Measurements from ENCODE around the gene CARF.
"Not testable (repeated sequence)": the region's sequence is repeated elsewhere in the genome, so short reads cannot be mapped to it uniquely, and the experiment has no call there.

The CARF gene

GRCh38 chr2:202965810-202966460 lies 53.9 kb downstream of the CARF start:
- Histone ChIP-seq H3K27me3 (replicated peaks; ENCODE audit: control insufficient read depth, insufficient read depth, low read length, poor library complexity, severe bottlenecking) (no peaks in the 10 kb centered on the region), H3K9me3 (ENCODE audit: control insufficient read depth, low read length) (no peaks in the 10 kb centered on the region), H3K36me3 (ENCODE audit: control insufficient read depth, insufficient read depth, low read length) (no peaks in the 10 kb centered on the region), H3K4me1 (ENCODE audit: control insufficient read depth, insufficient read depth, low read length, poor library complexity, severe bottlenecking) (no peaks in the 10 kb centered on the region), H3K4me3 (ENCODE audit: insufficient read depth, low read depth, low read length, poor library complexity, severe bottlenecking) (no peak overlapping the region), H3K27ac (ENCODE audit: insufficient read depth, low read length, poor library complexity, severe bottlenecking) (no peak overlapping the region)
- DNase-seq: no peak

- not testable (repeated sequence) for H3K4me3 ChIP-seq (ENCODE audit: insufficient read depth, low read depth, low read length, poor library complexity, severe bottlenecking); DNase-seq; H3K36me3 ChIP-seq (ENCODE audit: control insufficient read depth, insufficient read depth, low read length); H3K27me3 ChIP-seq (replicated peaks; ENCODE audit: control insufficient read depth, insufficient read depth, low read length, poor library complexity, severe bottlenecking); H3K9me3 ChIP-seq (ENCODE audit: control insufficient read depth, low read length); H3K4me1 ChIP-seq (ENCODE audit: control insufficient read depth, insufficient read depth, low read length, poor library complexity, severe bottlenecking); H3K27ac ChIP-seq (ENCODE audit: insufficient read depth, low read length, poor library complexity, severe bottlenecking)
These were observed 57.3 kb downstream of the CARF start for GRCh38 chr2:202969404-202969803.

- Histone ChIP-seq H3K4me3 (ENCODE audit: insufficient read depth, low read depth, low read length, poor library complexity, severe bottlenecking) (no peak overlapping the region), H3K9me3 (ENCODE audit: control insufficient read depth, low read length) (no peaks in the 10 kb centered on the region), H3K4me1 (ENCODE audit: control insufficient read depth, insufficient read depth, low read length, poor library complexity, severe bottlenecking) (no peaks in the 10 kb centered on the region), H3K36me3 (ENCODE audit: control insufficient read depth, insufficient read depth, low read length) (peaks cover 4% of the 10 kb centered on the region), H3K27ac (ENCODE audit: insufficient read depth, low read length, poor library complexity, severe bottlenecking) (no peak overlapping the region), H3K27me3 (replicated peaks; ENCODE audit: control insufficient read depth, insufficient read depth, low read length, poor library complexity, severe bottlenecking) (no peaks in the 10 kb centered on the region)
- DNase-seq: no peak
These were observed 64.7 kb downstream of the CARF start for GRCh38 chr2:202976809-202977208.

- Histone ChIP-seq H3K4me1 (ENCODE audit: control insufficient read depth, insufficient read depth, low read length, poor library complexity, severe bottlenecking) (no peaks in the 10 kb centered on the region), H3K27ac (ENCODE audit: insufficient read depth, low read length, poor library complexity, severe bottlenecking) (no peak overlapping the region), H3K27me3 (replicated peaks; ENCODE audit: control insufficient read depth, insufficient read depth, low read length, poor library complexity, severe bottlenecking) (no peaks in the 10 kb centered on the region), H3K4me3 (ENCODE audit: insufficient read depth, low read depth, low read length, poor library complexity, severe bottlenecking) (no peak overlapping the region), H3K9me3 (ENCODE audit: control insufficient read depth, low read length) (no peaks in the 10 kb centered on the region), H3K36me3 (ENCODE audit: control insufficient read depth, insufficient read depth, low read length) (peaks cover 4% of the 10 kb centered on the region)
- no peak for DNase-seq
These were observed 70.9 kb downstream of the CARF start for GRCh38 chr2:202982779-202983491.

GRCh38 chr2:202989749-202990148 lies 77.7 kb downstream of the CARF start:
- Histone ChIP-seq H3K27ac (ENCODE audit: insufficient read depth, low read length, poor library complexity, severe bottlenecking) (no peak overlapping the region), H3K27me3 (replicated peaks; ENCODE audit: control insufficient read depth, insufficient read depth, low read length, poor library complexity, severe bottlenecking) (no peaks in the 10 kb centered on the region), H3K36me3 (ENCODE audit: control insufficient read depth, insufficient read depth, low read length) (no peaks in the 10 kb centered on the region), H3K4me3 (ENCODE audit: insufficient read depth, low read depth, low read length, poor library complexity, severe bottlenecking) (no peak overlapping the region), H3K9me3 (ENCODE audit: control insufficient read depth, low read length) (no peaks in the 10 kb centered on the region), H3K4me1 (ENCODE audit: control insufficient read depth, insufficient read depth, low read length, poor library complexity, severe bottlenecking) (no peaks in the 10 kb centered on the region)
- no peak for DNase-seq

- no peak overlapping the region for H3K27ac ChIP-seq (ENCODE audit: insufficient read depth, low read length, poor library complexity, severe bottlenecking)
- H3K4me3 ChIP-seq (ENCODE audit: insufficient read depth, low read depth, low read length, poor library complexity, severe bottlenecking): no peak overlapping the region
- DNase-seq: no peak
- H3K9me3 ChIP-seq (ENCODE audit: control insufficient read depth, low read length): no peaks in the 10 kb centered on the region
- H3K36me3 ChIP-seq (ENCODE audit: control insufficient read depth, insufficient read depth, low read length): no peaks in the 10 kb centered on the region
- H3K27me3 ChIP-seq (replicated peaks; ENCODE audit: control insufficient read depth, insufficient read depth, low read length, poor library complexity, severe bottlenecking): no peaks in the 10 kb centered on the region
- H3K4me1 ChIP-seq (ENCODE audit: control insufficient read depth, insufficient read depth, low read length, poor library complexity, severe bottlenecking): no peaks in the 10 kb centered on the region
These were observed 78.4 kb downstream of the CARF start for GRCh38 chr2:202990501-202990900.

GRCh38 chr2:202997113-202997512 lies 85.0 kb downstream of the CARF start:
- not testable (repeated sequence) for H3K36me3 ChIP-seq (ENCODE audit: control insufficient read depth, insufficient read depth, low read length); DNase-seq; H3K4me1 ChIP-seq (ENCODE audit: control insufficient read depth, insufficient read depth, low read length, poor library complexity, severe bottlenecking); H3K27me3 ChIP-seq (replicated peaks; ENCODE audit: control insufficient read depth, insufficient read depth, low read length, poor library complexity, severe bottlenecking); H3K4me3 ChIP-seq (ENCODE audit: insufficient read depth, low read depth, low read length, poor library complexity, severe bottlenecking); H3K27ac ChIP-seq (ENCODE audit: insufficient read depth, low read length, poor library complexity, severe bottlenecking); H3K9me3 ChIP-seq (ENCODE audit: control insufficient read depth, low read length)

- Histone ChIP-seq H3K27ac (ENCODE audit: insufficient read depth, low read length, poor library complexity, severe bottlenecking) (no peak overlapping the region), H3K4me3 (ENCODE audit: insufficient read depth, low read depth, low read length, poor library complexity, severe bottlenecking) (no peak overlapping the region)
- no peak for DNase-seq
These were observed 90.2 kb downstream of the CARF start for GRCh38 chr2:203002054-203002821.

GRCh38 chr2:203003716-203004115 lies 91.6 kb downstream of the CARF start:
- Histone ChIP-seq H3K27ac (ENCODE audit: insufficient read depth, low read length, poor library complexity, severe bottlenecking) (no peak overlapping the region), H3K27me3 (replicated peaks; ENCODE audit: control insufficient read depth, insufficient read depth, low read length, poor library complexity, severe bottlenecking) (no peaks in the 10 kb centered on the region), H3K9me3 (ENCODE audit: control insufficient read depth, low read length) (no peaks in the 10 kb centered on the region), H3K4me3 (ENCODE audit: insufficient read depth, low read depth, low read length, poor library complexity, severe bottlenecking) (no peak overlapping the region), H3K36me3 (ENCODE audit: control insufficient read depth, insufficient read depth, low read length) (no peaks in the 10 kb centered on the region), H3K4me1 (ENCODE audit: control insufficient read depth, insufficient read depth, low read length, poor library complexity, severe bottlenecking) (no peaks in the 10 kb centered on the region)
- DNase-seq: no peak

More at GRCh38 chr2:203002054-203002821, 90.2 kb downstream of the CARF start:
- no peaks in the 10 kb centered on the region for H3K9me3 ChIP-seq (ENCODE audit: control insufficient read depth, low read length)
- no peaks in the 10 kb centered on the region for H3K36me3 ChIP-seq (ENCODE audit: control insufficient read depth, insufficient read depth, low read length)
- no peaks in the 10 kb centered on the region for H3K4me1 ChIP-seq (ENCODE audit: control insufficient read depth, insufficient read depth, low read length, poor library complexity, severe bottlenecking)
- H3K27me3 ChIP-seq (replicated peaks; ENCODE audit: control insufficient read depth, insufficient read depth, low read length, poor library complexity, severe bottlenecking): no peaks in the 10 kb centered on the region

Measured in effector memory CD4-positive, alpha-beta T cell (primary cell).